Measurements from ENCODE around the gene PLEKHM3. TPM values are rescaled to one million over a fixed set of nuclear protein-coding genes. Genes with fewer than 3 reads are reported as not detected.

The PLEKHM3 gene
- polyA plus RNA-seq, 1 donor (not counting 4 experiments of a cell fraction or from before 2014, with no cell fraction given): 2.9 TPM

GRCh38 chr2:207873794-207874193 lies 151.5 kb downstream of the PLEKHM3 start:
- no peak for DNase-seq (ENCODE audit: low read depth, low spot score)
- H3K27ac ChIP-seq (ENCODE audit: control insufficient read depth, insufficient read depth, low read length): no peak overlapping the region
- no peak overlapping the region for H3K4me3 ChIP-seq (ENCODE audit: control insufficient read depth in 2 of 3, extremely low read depth in 1 of 3, insufficient read depth in 2 of 3, low read depth in 1 of 3, low read length in 3 of 3)
- no peaks in the 10 kb centered on the region for H3K9me1 ChIP-seq (ENCODE audit: control insufficient read depth, extremely low read depth, insufficient read depth, low read length)
- no peaks in the 10 kb centered on the region for H3K9me3 ChIP-seq (ENCODE audit: control insufficient read depth, low read depth, low read length)
- no peaks in the 10 kb centered on the region for H4K20me1 ChIP-seq (ENCODE audit: control insufficient read depth, extremely low read depth, insufficient read depth, low read length)
- H3K36me3 ChIP-seq (ENCODE audit: control insufficient read depth in 2 of 2, extremely low read depth in 1 of 2, insufficient read depth in 2 of 2, low read length in 2 of 2): no peaks in the 10 kb centered on the region
- H3K27me3 ChIP-seq (ENCODE audit: control insufficient read depth, extremely low read depth, insufficient read depth, low read length): no peaks in the 10 kb centered on the region
- H3K4me1 ChIP-seq (ENCODE audit: control insufficient read depth, extremely low read depth, insufficient read depth, low read length): peaks cover 11% of the 10 kb centered on the region
- dilution Hi-C loops (cut with MboI; ENCODE audit: extremely low pct_ligation_motif_present, low sequenced_read_pairs): no loop called here
- FAIRE-seq: no peak
- TF ChIP-seq CTCF (optimal IDR thresholded peaks at IDR 0.05 in 1 of 3, IDR thresholded peaks at IDR 0.05 in 1 of 3, conservative IDR thresholded peaks at IDR 0.05 in 1 of 3; ENCODE audit: extremely low read depth in 1 of 3, insufficient read depth in 2 of 3, low read length in 3 of 3) (no peak), EZH2 (IDR thresholded peaks at IDR 0.05; ENCODE audit: low read length) (no peak)
- no peak overlapping the region for H3K9ac ChIP-seq (ENCODE audit: control insufficient read depth, extremely low read depth, insufficient read depth, low read length)
- no peaks in the 10 kb centered on the region for H3K79me2 ChIP-seq (ENCODE audit: control insufficient read depth, insufficient read depth, low read length)
- no peak overlapping the region for H3K4me2 ChIP-seq (ENCODE audit: control insufficient read depth, extremely low read depth, insufficient read depth, low read depth, low read length)
- no peak overlapping the region for H2AFZ ChIP-seq (ENCODE audit: control insufficient read depth, low read length)

- no peaks in the 10 kb centered on the region for H3K36me3 ChIP-seq (ENCODE audit: control insufficient read depth in 2 of 2, extremely low read depth in 1 of 2, insufficient read depth in 2 of 2, low read length in 2 of 2)
- FAIRE-seq (no peak), DNase-seq (ENCODE audit: low read depth, low spot score) (no peak)
- TF ChIP-seq EZH2 (IDR thresholded peaks at IDR 0.05; ENCODE audit: low read length): no peak
- no peak for TF ChIP-seq CTCF (optimal IDR thresholded peaks at IDR 0.05 in 1 of 3, IDR thresholded peaks at IDR 0.05 in 1 of 3, conservative IDR thresholded peaks at IDR 0.05 in 1 of 3; ENCODE audit: extremely low read depth in 1 of 3, insufficient read depth in 2 of 3, low read length in 3 of 3)
- H3K79me2 ChIP-seq (ENCODE audit: control insufficient read depth, insufficient read depth, low read length): no peaks in the 10 kb centered on the region
- no peak overlapping the region for H3K4me3 ChIP-seq (ENCODE audit: control insufficient read depth in 2 of 3, extremely low read depth in 1 of 3, insufficient read depth in 2 of 3, low read depth in 1 of 3, low read length in 3 of 3)
- H3K27me3 ChIP-seq (ENCODE audit: control insufficient read depth, extremely low read depth, insufficient read depth, low read length): no peaks in the 10 kb centered on the region
- no peak overlapping the region for H2AFZ ChIP-seq (ENCODE audit: control insufficient read depth, low read length)
- dilution Hi-C loops (cut with MboI; ENCODE audit: extremely low pct_ligation_motif_present, low sequenced_read_pairs): no loop called here
- peaks cover 11% of the 10 kb centered on the region for H3K4me1 ChIP-seq (ENCODE audit: control insufficient read depth, extremely low read depth, insufficient read depth, low read length)
- H3K9me1 ChIP-seq (ENCODE audit: control insufficient read depth, extremely low read depth, insufficient read depth, low read length): no peaks in the 10 kb centered on the region
- H3K9me3 ChIP-seq (ENCODE audit: control insufficient read depth, low read depth, low read length): no peaks in the 10 kb centered on the region
- no peak overlapping the region for H3K27ac ChIP-seq (ENCODE audit: control insufficient read depth, insufficient read depth, low read length)
- no peak overlapping the region for H3K9ac ChIP-seq (ENCODE audit: control insufficient read depth, extremely low read depth, insufficient read depth, low read length)
- no peaks in the 10 kb centered on the region for H4K20me1 ChIP-seq (ENCODE audit: control insufficient read depth, extremely low read depth, insufficient read depth, low read length)
- no peak overlapping the region for H3K4me2 ChIP-seq (ENCODE audit: control insufficient read depth, extremely low read depth, insufficient read depth, low read depth, low read length)
Observed at GRCh38 chr2:207871911-207872310, 153.4 kb downstream of the PLEKHM3 start.

All from keratinocyte (primary cell).